ENCODE data around the gene FBLN1. TPM values are rescaled to one million over a fixed set of nuclear protein-coding genes. Genes with fewer than 3 reads are reported as not detected.

FBLN1 gene
- total RNA-seq, 1 experiment from 2014 or later, result 23.4 TPM

- Histone ChIP-seq H3K4me3 (replicated peaks in 1 of 2; ENCODE audit: low read depth in 1 of 2, low read length in 2 of 2) (no peak overlapping the region), H3K36me3 (ENCODE audit: control insufficient read depth in 1 of 2, insufficient read depth in 2 of 2, low read length in 2 of 2) (no peaks in the 10 kb centered on the region), H4K20me1 (ENCODE audit: insufficient read depth) (no peaks in the 10 kb centered on the region), H2AFZ (ENCODE audit: low read depth, low read length, poor library complexity, severe bottlenecking) (no peak overlapping the region), H3K27ac (ENCODE audit: low read depth, low read length) (no peak overlapping the region), H3K27me3 (ENCODE audit: insufficient read depth, low read length) (no peaks in the 10 kb centered on the region), H3K9me3 (ENCODE audit: control insufficient read depth in 1 of 2, insufficient read depth in 1 of 2, low read depth in 1 of 2, low read length in 2 of 2) (no peaks in the 10 kb centered on the region), H3K9ac (ENCODE audit: low read length) (no peak overlapping the region), H3K9me2 (ENCODE audit: insufficient read depth) (no peaks in the 10 kb centered on the region), H3K79me2 (ENCODE audit: insufficient read depth, low read length) (no peaks in the 10 kb centered on the region), H3K4me2 (ENCODE audit: low read length) (no peak overlapping the region), H3K4me1 (ENCODE audit: control insufficient read depth in 1 of 2, insufficient read depth in 2 of 2, low read length in 2 of 2) (peaks cover 6 to 9% of the 10 kb centered on the region in 2 experiments; a peak in 3 of 4 replicates)
- no TSS peak for BruUV-seq (replicated peaks)
- ATAC-seq, result no peak
- ChIA-PET CTCF (no interaction called here), POLR2A (no interaction called here), RAD21 (ENCODE audit: low non-redundant PET in 1 of 2, low total read pairs in 2 of 2, uncharacterized antibody in 2 of 2, unreplicated experiment in 2 of 2) (no interaction called here)
- no peak for DNase-seq (ENCODE audit: low read depth, low spot score)
- intact Hi-C loops (cut with micrococcal nuclease), result no loop called here
- TF ChIP-seq EGR1 (IDR thresholded peaks at IDR 0.05; ENCODE audit: low read depth) (no peak), ZBTB33 (IDR thresholded peaks at IDR 0.05; ENCODE audit: extremely low read depth, insufficient replicate concordance, low read length) (no peak), TCF7L2 (IDR thresholded peaks at IDR 0.05; ENCODE audit: borderline replicate concordance, extremely low read depth, insufficient read depth, insufficient read length) (no peak), MAX (IDR thresholded peaks at IDR 0.05) (no peak), ZFX (IDR thresholded peaks at IDR 0.05) (no peak), POLR2AphosphoS5 (IDR thresholded peaks at IDR 0.05; ENCODE audit: low read depth, low read length) (no peak), CEBPB (IDR thresholded peaks at IDR 0.05; ENCODE audit: low read depth) (no peak), YY1 (IDR thresholded peaks at IDR 0.05; ENCODE audit: extremely low read depth, insufficient replicate concordance, low read depth, low read length) (no peak), CTCF (IDR thresholded peaks at IDR 0.05 in 2 of 3, conservative IDR thresholded peaks at IDR 0.05 in 1 of 3; ENCODE audit: borderline replicate concordance in 1 of 3, insufficient read depth in 1 of 3, low read depth in 2 of 3, low read length in 2 of 3) (no peak), CBX3 (IDR thresholded peaks at IDR 0.05; ENCODE audit: low read depth) (no peak), SIN3A (IDR thresholded peaks at IDR 0.05; ENCODE audit: low read depth) (no peak), REST (IDR thresholded peaks at IDR 0.05; ENCODE audit: low read depth) (no peak), ELF1 (IDR thresholded peaks at IDR 0.05; ENCODE audit: borderline replicate concordance, low read depth) (no peak), SP1 (IDR thresholded peaks at IDR 0.05; ENCODE audit: low read depth) (no peak), JUND (IDR thresholded peaks at IDR 0.05) (no peak), FOSL1 (IDR thresholded peaks at IDR 0.05; ENCODE audit: low read depth) (no peak), POLR2A (IDR thresholded peaks at IDR 0.05; ENCODE audit: borderline replicate concordance, extremely low read depth, insufficient read depth, insufficient read length) (no peak)
Measured at GRCh38 chr22:45475851-45476514, 26.7 kb upstream of the FBLN1 start.

Data from HCT116 (cell line).